ENCODE measurements around the gene PPEF2.

DNA sequence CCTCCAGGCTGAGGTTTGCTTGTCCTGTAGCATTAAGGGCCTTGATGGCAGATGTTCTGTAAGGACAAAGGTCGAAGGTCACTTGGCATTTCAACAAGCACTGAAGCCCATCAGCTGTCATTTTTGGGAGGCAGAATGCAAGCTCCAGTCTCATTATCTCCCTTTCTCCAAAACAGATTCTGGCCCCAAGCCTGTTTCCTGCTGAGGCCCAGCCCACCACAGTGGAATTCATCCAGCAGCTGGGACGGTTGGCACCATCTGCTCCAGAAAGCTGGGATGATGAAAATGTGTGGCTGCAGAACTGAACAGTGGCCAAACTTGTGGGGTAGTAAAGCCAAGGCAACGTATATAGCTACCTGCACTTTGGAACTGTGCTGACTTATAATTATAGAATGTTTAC is 17.7 kb upstream of the PPEF2 start:
- TF ChIP-seq POLR2A (IDR thresholded peaks at IDR 0.05): no peak
- TF ChIP-seq EP300 (IDR thresholded peaks at IDR 0.05; ENCODE audit: low read depth): no peak
- TF ChIP-seq, protein P1, sequence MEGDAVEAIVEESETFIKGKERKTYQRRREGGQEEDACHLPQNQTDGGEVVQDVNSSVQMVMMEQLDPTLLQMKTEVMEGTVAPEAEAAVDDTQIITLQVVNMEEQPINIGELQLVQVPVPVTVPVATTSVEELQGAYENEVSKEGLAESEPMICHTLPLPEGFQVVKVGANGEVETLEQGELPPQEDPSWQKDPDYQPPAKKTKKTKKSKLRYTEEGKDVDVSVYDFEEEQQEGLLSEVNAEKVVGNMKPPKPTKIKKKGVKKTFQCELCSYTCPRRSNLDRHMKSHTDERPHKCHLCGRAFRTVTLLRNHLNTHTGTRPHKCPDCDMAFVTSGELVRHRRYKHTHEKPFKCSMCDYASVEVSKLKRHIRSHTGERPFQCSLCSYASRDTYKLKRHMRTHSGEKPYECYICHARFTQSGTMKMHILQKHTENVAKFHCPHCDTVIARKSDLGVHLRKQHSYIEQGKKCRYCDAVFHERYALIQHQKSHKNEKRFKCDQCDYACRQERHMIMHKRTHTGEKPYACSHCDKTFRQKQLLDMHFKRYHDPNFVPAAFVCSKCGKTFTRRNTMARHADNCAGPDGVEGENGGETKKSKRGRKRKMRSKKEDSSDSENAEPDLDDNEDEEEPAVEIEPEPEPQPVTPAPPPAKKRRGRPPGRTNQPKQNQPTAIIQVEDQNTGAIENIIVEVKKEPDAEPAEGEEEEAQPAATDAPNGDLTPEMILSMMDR (IDR thresholded peaks at IDR 0.05): no peak

Data from transverse colon (tissue), 3 donors.